ENCODE results near the gene MED29.

MED29 gene

DNA sequence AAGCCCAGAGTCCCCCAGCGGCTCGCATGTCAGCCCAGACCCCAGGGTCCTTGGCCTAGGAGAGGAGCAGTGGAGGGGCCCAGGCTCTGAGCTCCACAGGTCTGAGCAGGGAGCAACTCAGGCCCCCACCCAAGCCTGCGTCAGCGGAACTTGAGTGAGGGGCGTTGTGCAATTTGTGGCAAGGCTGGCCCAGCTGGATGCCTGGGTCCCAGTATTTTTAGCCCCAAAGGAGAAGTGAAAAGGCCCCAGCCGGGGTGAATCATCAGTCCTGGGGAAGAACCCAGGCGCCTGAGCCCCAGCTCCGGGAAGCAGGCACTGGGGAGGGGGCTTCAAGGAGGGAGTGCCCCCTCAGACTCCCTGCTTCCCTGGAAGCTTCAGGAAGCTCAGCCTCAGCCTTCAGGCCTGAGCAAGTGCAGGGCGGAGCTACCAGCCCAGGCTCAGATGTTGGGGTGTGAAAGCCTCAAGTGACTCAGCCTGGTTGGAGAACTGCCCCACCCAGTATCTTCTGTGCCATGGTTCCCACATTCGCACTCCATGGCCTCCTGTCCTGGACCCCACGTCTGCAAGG, 7.2 kb downstream of the MED29 start:
- no peak for DNase-seq (ENCODE audit: low read depth)

DNA sequence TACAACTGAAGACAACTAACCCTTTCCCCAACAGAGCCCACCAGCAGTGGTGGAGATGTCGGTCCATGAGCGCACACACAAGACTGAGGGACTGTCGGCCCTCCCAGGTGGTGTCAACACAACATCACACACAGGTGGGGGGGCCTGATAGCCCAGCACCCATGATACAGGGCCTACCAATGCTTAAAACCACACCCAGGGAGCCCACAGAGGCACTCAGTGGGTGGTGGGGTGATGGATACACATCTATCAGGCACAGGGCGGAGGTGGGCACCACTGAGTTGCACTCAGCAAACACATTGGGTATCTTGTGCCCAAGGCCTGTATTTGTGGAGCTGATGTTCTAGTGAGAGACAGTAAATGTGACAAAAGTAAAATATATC, 8.5 kb downstream of the MED29 start:
- DNase-seq (ENCODE audit: low read depth) = no peak

DNA sequence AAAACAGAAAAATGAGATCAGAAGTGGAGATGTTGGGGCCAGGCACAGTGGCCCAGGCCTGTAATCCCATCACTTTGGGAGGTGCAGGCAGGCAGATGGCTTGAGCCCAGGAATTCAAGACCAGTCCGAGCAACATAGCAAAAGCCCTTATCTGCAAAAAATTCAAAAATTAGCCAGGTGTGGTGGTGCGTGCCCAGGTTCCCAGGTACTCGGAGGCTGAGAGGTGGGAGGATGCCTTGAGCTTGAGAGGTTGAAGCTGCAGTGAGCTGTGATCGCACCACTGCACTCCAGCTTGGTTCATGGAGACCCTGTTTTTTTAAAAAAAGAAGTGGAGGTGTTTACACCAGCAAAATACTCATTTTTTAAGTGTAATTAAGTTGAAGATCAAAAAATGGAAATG, 8.9 kb downstream of the MED29 start:
- DNase-seq (ENCODE audit: low read depth) = no peak

DNA sequence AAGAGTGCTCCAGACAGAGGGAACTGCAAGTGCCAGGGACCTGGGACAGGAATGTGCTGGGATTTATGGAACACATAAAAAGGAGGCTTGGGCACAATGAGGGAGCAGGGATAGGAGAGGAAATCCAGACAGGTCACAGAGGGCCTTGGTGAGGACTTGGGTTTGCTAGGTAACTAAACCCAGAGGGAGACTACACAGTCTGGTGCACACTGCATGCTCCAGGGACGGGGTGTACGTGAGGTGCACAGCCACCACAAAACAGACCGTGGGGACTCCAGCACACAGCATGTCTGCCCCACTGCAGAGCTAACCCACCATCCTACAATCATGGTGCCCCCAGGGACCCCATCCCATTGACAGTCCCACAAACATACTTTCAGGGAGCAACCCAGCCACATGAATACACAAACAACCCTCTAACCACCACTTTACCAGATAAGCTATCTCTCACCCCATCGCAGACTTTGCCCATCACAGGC, 9.9 kb downstream of the MED29 start:
- DNase-seq (ENCODE audit: low read depth) = no peak

DNA sequence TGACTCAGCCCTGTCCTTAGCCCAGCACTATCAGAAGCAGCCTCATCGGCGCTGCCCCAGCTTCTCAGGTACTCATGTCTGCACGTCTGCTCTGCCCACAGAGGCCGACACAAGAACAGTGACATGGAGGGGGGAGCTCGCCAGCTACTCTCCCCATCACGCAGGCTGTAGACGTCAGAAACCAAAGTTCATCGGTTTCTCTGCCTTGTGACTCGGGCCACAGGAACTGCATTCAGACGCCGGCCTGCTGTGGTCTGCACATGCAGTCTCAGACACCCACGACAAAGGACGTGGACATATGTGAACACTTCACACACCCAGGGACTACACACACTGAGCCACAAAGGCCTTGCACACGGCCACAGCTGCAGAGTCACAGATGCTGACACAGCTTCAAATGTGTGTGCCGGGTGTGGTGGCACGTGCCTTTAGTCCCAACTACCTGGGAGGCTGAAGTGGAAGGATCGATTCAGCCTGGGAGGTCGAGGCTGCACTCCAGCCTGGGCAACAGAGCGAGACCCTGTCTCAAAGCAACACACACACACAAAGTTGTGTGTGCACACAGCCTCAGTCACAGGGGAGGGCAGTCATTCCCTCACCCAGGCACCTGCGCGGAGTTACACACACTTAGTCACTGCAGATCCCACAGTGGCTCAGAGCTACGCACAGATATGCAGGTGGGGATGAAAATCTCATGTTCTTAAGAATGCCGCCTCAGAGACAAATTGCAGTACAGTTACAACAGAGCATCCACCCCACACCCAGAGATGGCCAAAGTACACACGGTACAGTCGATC, 10.6 kb downstream of the MED29 start:
- DNase-seq (ENCODE audit: low read depth) = peak; percentile 70

DNA sequence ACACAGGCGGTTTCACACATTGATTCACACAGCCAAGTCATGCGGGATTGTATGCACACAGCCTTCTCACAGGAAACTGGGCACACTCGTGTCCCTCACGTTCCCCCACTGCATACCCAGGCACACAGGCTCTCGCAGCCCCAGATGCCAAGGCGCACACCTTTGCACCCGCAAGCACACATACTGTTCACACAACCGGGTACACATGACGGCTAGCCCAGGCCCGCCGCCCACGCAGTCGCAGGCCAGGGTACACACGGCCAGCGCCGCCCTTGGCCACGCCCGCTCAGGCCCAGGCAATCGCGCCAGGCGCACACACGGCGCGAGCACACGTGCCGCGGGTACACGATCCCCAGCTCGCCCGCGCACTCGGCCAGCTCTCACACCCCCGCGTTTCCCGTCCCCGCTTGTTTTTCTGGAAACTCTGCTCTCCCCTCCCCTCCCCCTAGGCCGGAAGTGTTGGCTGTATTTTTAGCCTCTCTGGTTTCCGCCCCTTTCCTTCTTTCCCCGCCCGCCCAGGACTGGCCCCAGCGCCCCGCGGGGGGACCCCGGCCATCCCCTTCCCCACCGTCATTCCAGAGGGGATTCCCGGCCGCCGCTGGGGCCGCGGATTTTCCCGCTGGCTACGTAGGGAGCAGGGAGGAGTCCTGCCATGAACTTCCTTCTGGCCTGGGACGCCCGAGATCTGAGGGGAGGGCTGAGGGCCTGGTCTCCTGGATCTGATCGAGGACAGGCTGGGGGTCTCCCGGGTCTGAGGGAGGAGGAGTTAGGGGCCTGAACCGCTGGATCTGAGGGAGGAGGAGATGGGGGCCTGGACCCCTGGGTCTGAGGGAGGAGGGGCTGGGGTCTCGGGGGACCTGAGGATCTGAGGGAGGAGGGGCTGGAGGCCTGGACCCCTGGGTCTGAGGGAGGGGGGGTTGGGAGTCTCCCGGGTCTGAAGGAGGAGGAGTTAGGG, 11.4 kb downstream of the MED29 start:
- DNase-seq (ENCODE audit: low read depth) = peak; percentile 85

DNA sequence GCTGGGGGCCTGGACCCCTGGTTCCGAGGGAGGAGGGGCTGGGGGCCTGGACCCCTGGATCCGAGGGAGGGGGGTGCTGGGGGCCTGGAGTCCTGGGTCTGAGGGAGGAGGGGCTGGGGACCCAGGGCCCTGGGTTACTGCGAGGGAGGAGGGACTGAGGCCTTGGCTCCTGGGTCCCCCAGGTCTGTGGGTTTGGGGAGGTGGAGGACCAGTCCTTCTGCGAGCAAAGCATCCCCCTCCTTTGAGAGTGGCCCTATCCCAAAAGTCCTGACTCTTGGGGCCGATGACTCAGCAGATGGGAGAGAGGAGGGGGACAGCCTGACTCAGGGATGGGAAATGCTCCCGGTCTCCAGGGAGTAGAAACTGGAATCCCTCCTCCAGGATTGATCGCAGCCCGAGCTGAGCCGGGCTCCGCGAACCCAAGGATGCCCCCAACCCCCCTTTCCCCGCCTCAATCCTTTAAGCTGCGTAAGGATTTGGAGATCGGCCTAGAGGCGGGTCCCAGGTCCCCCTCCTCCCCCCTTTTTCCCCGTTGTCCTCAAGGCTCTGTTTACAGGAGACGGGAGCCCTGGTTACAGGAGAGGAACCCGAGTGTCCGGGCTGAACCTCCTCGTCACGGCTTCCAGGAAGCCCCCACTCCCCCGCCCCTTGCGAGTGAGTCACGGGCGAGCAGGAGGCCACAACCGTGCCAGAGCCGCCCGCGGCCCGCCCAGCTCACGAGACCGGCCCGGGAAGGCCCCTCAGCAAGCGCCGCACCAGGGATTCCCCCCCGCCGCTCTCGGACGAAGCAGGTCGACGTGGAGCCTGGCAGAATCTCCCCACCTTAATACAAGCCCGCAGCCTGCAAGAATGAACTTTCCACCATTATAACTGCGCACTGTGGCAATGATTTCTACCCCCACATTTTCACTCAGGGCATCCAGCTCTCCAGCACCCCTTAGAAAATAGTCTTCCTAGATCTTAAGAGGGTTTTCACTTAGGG, 12.4 kb downstream of the MED29 start:
- DNase-seq (ENCODE audit: low read depth) = peak; percentile 96

DNA sequence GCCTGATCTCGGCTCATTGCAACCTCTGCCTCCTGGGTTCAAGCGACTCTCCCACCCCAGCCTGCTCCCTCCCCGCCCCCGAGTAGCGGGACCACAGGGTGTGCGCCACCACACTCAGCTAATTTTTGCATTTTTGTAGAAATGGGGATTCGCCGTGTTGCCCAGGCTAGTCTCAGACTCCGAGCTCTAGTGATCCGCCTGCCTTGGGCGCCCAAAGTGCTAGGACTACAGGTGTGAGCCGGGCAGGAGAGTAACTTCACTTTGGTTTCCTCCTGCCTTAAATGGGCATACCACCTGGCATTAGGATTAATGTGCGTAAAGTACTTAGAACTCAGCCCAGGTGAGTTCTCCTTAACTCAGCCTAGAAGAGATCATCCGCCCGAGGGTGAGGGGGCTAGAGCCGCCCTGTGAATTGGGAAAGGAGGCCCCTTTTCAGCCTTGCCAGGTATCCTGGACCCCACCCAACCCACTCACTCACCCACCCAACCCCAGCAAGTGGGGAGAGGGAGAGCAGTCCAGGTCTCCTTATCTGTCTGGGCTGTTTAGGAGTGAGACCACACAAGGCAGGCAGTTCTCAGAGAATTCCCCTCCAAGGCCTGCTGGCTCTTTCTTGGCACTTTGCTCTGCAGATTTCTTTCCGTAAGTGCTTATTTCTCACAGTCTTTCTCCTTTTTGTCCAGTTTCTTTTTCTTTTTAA, 14.2 kb downstream of the MED29 start:
- DNase-seq (ENCODE audit: low read depth) = no peak

DNA sequence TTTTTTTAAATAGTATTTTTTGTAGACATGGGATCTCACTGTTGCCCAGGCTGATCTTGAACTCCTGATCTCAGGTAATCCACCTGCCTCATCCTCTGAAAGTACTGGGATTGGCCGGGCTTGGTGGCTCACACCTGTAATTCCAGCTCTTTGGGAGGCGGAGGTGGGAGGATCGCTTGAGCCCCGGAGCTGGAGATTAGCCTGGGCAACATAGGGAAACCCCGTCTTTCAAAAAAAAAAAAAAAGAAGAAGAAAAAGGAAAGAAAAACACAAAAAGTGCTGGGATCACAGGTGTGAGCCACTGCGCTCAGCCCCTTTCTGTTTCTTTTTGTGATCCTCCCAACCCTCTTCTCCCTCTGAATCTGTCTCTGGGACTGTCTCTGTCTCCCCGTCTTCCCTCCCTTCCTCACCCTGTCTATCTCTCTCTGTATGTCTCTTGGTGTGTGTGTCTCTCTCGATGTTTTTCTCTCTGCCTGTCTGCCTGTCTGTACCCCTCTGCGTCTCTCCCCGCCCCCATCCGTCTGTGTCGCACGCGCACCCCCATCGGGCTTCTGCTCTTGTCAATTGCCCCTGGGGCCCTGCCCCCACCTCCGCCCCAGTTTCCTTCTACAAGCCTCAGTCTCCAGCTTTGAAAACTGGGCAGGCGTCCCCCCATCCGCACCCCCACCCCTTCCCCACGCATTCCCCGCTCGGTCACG, 14.9 kb downstream of the MED29 start:
- DNase-seq (ENCODE audit: low read depth) = peak; percentile 93

DNA sequence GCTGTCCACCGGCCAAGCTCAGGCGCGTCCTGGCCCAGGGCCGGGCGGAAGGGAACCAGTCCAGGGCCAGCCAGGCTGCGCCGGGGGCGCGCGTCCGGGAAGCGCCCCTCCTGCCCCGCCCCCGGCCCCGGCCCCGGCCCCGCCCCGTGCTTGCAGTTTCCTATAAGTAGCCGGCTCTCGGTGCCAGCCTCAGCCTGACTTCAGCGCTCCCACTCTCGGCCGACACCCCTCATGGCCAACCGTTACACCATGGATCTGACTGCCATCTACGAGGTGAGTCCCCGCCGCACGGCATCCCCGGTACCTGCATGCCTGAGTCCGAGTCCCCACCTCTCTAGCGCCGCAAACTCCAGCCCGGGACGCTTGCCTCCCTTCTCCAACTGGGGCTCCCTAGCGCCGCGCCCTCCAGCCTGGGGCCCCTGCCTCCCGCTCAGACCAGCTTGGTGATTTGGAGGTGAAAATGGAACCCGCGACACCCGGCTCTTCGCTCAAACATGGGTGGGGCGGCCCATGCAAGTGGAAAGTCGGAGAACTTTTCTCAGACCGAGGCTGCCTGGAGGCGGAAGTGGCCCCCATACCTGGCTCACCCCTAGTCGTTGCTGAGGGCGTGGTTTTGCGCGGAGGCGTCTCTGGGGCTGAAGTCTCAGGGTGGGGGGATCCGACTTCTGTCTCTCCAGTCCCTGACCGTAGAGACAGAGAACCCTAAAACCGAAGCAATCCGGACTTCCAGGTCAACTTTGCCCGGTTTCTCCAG, 15.7 kb downstream of the MED29 start, which contains the start of gene ZFP36:
ZFP36 (plus strand) TSS at position 192 of the 754 bp plus-strand sequence; CDS start at position 250, 58 bp downstream.
- peak; percentile 93 for DNase-seq (ENCODE audit: low read depth)

DNA sequence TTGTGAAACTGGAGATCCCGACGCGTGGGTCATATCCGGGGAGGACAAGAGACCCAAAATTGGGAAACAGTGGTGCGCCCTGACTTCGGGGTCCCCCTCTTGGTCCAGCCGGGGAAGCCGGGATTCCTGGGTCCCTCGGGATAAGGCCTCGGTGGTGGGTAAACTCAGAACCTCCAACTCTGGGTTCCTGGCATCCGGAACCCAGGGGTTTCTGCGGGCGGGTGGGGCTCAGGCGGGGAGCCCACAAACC, 16.2 kb downstream of the MED29 start:
- no peak for DNase-seq (ENCODE audit: low read depth)

DNA sequence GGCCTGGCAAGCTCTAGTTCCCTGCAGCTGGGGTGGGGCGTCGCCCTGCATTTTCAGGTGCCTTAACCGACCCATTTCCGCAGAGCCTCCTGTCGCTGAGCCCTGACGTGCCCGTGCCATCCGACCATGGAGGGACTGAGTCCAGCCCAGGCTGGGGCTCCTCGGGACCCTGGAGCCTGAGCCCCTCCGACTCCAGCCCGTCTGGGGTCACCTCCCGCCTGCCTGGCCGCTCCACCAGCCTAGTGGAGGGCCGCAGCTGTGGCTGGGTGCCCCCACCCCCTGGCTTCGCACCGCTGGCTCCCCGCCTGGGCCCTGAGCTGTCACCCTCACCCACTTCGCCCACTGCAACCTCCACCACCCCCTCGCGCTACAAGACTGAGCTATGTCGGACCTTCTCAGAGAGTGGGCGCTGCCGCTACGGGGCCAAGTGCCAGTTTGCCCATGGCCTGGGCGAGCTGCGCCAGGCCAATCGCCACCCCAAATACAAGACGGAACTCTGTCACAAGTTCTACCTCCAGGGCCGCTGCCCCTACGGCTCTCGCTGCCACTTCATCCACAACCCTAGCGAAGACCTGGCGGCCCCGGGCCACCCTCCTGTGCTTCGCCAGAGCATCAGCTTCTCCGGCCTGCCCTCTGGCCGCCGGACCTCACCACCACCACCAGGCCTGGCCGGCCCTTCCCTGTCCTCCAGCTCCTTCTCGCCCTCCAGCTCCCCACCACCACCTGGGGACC, 16.6 kb downstream of the MED29 start:
- DNase-seq (ENCODE audit: low read depth) = peak; percentile 61

DNA sequence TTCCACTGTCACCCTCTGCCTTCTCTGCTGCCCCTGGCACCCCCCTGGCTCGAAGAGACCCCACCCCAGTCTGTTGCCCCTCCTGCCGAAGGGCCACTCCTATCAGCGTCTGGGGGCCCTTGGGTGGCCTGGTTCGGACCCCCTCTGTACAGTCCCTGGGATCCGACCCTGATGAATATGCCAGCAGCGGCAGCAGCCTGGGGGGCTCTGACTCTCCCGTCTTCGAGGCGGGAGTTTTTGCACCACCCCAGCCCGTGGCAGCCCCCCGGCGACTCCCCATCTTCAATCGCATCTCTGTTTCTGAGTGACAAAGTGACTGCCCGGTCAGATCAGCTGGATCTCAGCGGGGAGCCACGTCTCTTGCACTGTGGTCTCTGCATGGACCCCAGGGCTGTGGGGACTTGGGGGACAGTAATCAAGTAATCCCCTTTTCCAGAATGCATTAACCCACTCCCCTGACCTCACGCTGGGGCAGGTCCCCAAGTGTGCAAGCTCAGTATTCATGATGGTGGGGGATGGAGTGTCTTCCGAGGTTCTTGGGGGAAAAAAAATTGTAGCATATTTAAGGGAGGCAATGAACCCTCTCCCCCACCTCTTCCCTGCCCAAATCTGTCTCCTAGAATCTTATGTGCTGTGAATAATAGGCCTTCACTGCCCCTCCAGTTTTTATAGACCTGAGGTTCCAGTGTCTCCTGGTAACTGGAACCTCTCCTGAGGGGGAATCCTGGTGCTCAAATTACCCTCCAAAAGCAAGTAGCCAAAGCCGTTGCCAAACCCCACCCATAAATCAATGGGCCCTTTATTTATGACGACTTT, 17.4 kb downstream of the MED29 start:
- DNase-seq (ENCODE audit: low read depth) = peak; percentile 46

DNA sequence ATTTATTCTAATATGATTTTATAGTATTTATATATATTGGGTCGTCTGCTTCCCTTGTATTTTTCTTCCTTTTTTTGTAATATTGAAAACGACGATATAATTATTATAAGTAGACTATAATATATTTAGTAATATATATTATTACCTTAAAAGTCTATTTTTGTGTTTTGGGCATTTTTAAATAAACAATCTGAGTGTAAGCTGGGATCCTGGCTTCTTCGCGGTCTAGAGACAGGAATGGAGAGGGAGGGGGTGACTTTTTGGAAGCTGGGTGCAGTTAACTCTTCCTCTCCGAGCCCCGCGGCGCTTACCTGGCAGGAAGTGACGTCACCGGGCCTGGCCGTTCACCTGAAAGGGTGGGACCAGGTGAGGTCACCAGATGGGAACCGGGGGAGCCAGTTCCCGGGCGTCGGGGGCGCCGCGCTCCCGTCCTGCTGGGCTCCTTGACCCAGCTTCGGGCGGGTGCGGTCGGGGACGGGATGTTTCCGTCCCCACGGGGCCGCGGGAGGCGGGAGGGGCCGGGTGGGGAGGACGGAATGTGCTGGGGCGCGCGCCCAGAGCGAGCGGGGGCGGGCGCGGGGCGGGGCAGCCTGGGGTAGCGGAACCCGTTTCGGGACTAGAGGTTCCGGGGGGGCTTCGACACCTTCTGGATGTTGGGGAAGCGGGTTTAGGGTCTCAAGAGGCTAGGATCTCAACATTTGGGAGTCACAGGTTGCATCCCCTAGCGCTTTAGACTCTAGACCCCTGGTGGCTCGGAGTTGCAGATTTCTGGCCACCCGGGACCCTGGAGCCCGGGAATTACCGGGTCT, 18.2 kb downstream of the MED29 start:
- DNase-seq (ENCODE audit: low read depth) = peak; percentile 84

DNA sequence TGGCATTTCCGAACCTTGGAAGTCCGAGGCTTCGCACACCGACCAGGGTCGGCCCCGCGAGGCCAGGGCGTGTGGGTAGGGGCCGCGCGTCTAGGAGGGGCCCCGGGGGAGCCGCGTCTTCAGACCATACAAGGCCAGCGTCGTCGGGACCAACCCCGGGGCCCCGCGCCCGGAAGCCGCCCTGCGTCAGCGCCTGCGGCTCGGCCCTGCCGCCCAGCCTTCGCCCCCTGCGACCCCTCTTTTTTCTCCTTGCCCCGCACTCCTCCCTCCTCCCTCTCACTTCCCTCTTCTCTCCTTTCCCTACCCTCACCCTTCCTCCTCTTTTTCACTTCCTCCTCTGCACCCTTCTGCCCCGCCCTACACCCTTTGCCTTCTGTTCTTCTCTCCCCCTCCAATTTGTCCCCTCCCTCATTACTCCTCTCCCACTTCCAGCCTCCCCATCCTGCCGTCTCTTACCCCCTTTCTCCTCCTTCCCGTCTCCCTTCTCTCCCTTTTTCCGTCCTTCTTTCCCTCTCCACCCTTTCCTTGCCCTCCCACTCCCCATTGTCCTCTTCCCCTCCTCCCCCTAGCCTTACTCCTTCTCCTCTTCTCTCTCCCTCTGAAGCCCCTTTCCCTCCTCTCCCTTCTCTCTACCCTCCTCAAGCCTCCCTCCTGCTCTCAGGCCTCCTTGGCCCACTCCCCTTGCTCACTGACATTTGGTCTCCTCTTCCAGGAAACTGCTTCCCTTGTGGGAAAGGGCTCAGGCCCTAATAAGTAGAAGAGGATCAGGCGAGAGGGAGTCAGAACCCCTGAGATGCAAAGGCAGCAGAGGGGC, 19.0 kb downstream of the MED29 start:
- peak; percentile 74 for DNase-seq (ENCODE audit: low read depth)

DNA sequence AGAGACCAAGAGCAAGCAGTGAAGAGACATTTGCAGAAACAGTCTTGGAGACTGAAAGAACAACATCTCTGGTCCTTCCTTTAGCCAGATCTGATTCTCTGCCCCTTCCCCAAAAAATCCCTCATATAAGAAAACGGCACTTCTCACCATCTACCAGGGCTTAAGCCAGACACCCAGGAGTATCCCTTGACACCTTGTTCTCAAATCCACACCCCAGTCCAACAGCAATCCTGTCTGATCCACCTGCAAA, 19.6 kb downstream of the MED29 start:
- DNase-seq (ENCODE audit: low read depth) = no peak

All from activated T-cell treated with anti-CD3 and anti-CD28 coated beads for 1 hour (primary cell).